Measurements from ENCODE around the gene CREG1.
"Not testable (repeated sequence)": the region's sequence is repeated elsewhere in the genome, so short reads cannot be mapped to it uniquely, and the experiment has no call there.

The CREG1 gene

GRCh38 chr1:167562702-167563101 is 9.1 kb upstream of the CREG1 start:
- no peak overlapping the region for H3K27ac ChIP-seq (ENCODE audit: low read length)
- H3K4me1 ChIP-seq (ENCODE audit: control insufficient read depth, low read depth, low read length): no peaks in the 10 kb centered on the region
- no peak overlapping the region for H3K4me3 ChIP-seq (ENCODE audit: low read length)
- H3K36me3 ChIP-seq (ENCODE audit: control insufficient read depth, low read depth, low read length): no peaks in the 10 kb centered on the region
- H3K9ac ChIP-seq (ENCODE audit: low read length): no peak overlapping the region
- no peaks in the 10 kb centered on the region for H3K27me3 ChIP-seq (ENCODE audit: control insufficient read depth, insufficient read depth, low read length)
- no peaks in the 10 kb centered on the region for H3K9me3 ChIP-seq (ENCODE audit: control insufficient read depth, low read depth, low read length)

DNA sequence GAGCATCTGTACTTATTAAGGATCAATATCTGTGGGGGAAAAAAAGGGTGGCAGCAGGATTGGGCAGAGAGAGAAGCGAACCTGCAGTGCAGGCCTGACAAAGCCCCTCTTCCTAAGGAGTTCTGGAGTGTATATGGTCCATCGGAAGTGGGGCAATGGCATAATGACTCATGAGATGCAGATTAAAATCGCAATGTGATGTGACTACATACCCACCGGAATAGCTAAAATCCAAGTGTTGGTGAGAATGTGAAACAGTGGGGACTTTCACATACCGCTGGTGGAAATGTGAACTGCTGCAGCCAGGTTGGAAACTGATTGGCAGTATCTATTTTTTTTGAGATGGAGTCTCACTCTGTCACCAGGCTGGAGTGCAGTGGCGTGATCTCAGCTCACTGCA is 8.2 kb upstream of the CREG1 start:
- Histone ChIP-seq H3K27me3 (ENCODE audit: control insufficient read depth, insufficient read depth, low read length) (no peaks in the 10 kb centered on the region), H3K9ac (ENCODE audit: low read length) (no peak overlapping the region), H3K4me3 (ENCODE audit: low read length) (no peak overlapping the region), H3K9me3 (ENCODE audit: control insufficient read depth, low read depth, low read length) (no peaks in the 10 kb centered on the region), H3K27ac (ENCODE audit: low read length) (no peak overlapping the region), H3K4me1 (ENCODE audit: control insufficient read depth, low read depth, low read length) (no peaks in the 10 kb centered on the region), H3K36me3 (ENCODE audit: control insufficient read depth, low read depth, low read length) (no peaks in the 10 kb centered on the region)

- no peak overlapping the region for H3K9ac ChIP-seq (ENCODE audit: low read length)
- H3K4me1 ChIP-seq (ENCODE audit: control insufficient read depth, low read depth, low read length): no peaks in the 10 kb centered on the region
- H3K27me3 ChIP-seq (ENCODE audit: control insufficient read depth, insufficient read depth, low read length): peaks cover 9% of the 10 kb centered on the region
- H3K27ac ChIP-seq (ENCODE audit: low read length): no peak overlapping the region
- no peak overlapping the region for H3K4me3 ChIP-seq (ENCODE audit: low read length)
- no peaks in the 10 kb centered on the region for H3K36me3 ChIP-seq (ENCODE audit: control insufficient read depth, low read depth, low read length)
- no peaks in the 10 kb centered on the region for H3K9me3 ChIP-seq (ENCODE audit: control insufficient read depth, low read depth, low read length)
Observed at GRCh38 chr1:167555971-167556714, 2.6 kb upstream of the CREG1 start.

GRCh38 chr1:167555072-167555471 is 1.5 kb upstream of the CREG1 start:
- H3K27me3 ChIP-seq (ENCODE audit: control insufficient read depth, insufficient read depth, low read length); H3K36me3 ChIP-seq (ENCODE audit: control insufficient read depth, low read depth, low read length); H3K9ac ChIP-seq (ENCODE audit: low read length); H3K9me3 ChIP-seq (ENCODE audit: control insufficient read depth, low read depth, low read length); H3K27ac ChIP-seq (ENCODE audit: low read length); H3K4me1 ChIP-seq (ENCODE audit: control insufficient read depth, low read depth, low read length); H3K4me3 ChIP-seq (ENCODE audit: low read length): not testable (repeated sequence)

DNA sequence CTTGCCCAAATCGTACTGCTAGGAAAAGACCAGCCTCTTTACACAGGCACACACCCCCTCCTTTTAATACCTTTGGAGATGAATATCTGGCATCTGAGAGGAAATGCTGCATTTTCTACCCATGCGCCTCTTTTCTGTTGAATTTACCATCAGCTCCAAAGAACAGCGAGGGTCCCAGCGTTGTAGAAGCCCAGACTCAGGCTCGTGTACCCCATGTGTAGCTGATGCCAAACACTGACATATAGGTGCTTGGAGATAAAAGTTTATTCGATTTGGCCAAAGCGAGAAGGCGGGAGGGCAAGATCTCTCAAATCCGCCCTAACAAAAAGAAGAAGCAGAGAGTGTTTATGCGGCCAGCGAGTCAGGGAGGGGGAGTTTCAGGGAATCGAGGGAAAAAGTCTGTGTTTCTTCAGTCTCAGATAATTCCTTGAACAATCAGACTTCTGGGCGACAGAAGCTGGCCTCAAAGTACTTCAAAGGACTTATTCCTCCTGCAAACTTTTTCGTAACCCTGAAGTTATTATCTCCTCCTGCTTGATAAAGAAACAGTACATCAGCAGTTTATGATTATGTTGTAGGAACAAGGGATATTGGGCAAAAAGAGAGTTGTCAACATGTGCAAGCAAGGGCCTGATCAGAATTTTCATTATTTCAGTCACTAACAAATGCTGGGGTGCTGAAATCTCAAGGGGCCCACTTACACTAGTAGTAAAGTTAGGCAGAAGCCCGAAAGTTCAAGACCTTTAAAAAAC is 642 bp upstream of the CREG1 start:
- Histone ChIP-seq H3K4me3 (ENCODE audit: low read length) (peak overlapping the region; percentile 68), H3K27ac (ENCODE audit: low read length) (no peak overlapping the region), H3K4me1 (ENCODE audit: control insufficient read depth, low read depth, low read length) (no peaks in the 10 kb centered on the region), H3K27me3 (ENCODE audit: control insufficient read depth, insufficient read depth, low read length) (peaks cover 9% of the 10 kb centered on the region), H3K36me3 (ENCODE audit: control insufficient read depth, low read depth, low read length) (no peaks in the 10 kb centered on the region), H3K9ac (ENCODE audit: low read length) (peak overlapping the region; percentile 14), H3K9me3 (ENCODE audit: control insufficient read depth, low read depth, low read length) (no peaks in the 10 kb centered on the region)

DNA sequence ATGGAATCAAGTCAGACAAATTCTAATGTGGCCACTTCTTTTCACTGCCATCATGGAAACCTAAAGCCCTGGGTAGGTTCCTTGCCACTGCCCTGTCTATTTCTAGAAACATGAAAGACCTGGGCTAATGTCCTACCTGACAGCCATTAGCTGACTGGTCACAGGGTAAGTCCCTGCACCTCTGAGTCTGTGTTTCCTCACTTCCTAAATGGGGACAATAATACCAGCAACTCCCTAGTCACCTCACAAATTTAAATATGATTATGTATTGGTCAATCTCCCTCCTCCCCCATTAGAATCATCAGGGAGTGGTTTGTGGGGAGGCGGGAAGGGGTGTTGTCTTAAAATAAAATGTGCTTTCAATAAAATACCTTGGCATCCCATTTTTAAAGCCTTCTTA is 2.2 kb downstream of the CREG1 start:
- no peaks in the 10 kb centered on the region for H3K4me1 ChIP-seq (ENCODE audit: control insufficient read depth, low read depth, low read length)
- H3K27ac ChIP-seq (ENCODE audit: low read length): no peak overlapping the region
- no peaks in the 10 kb centered on the region for H3K36me3 ChIP-seq (ENCODE audit: control insufficient read depth, low read depth, low read length)
- H3K9ac ChIP-seq (ENCODE audit: low read length): no peak overlapping the region
- no peak overlapping the region for H3K4me3 ChIP-seq (ENCODE audit: low read length)
- H3K27me3 ChIP-seq (ENCODE audit: control insufficient read depth, insufficient read depth, low read length): peaks cover 9% of the 10 kb centered on the region
- H3K9me3 ChIP-seq (ENCODE audit: control insufficient read depth, low read depth, low read length): no peaks in the 10 kb centered on the region

- Histone ChIP-seq H3K4me1 (ENCODE audit: control insufficient read depth, low read depth, low read length) (no peaks in the 10 kb centered on the region), H3K27ac (ENCODE audit: low read length) (no peak overlapping the region), H3K27me3 (ENCODE audit: control insufficient read depth, insufficient read depth, low read length) (peaks cover 9% of the 10 kb centered on the region), H3K4me3 (ENCODE audit: low read length) (no peak overlapping the region), H3K9me3 (ENCODE audit: control insufficient read depth, low read depth, low read length) (no peaks in the 10 kb centered on the region), H3K36me3 (ENCODE audit: control insufficient read depth, low read depth, low read length) (no peaks in the 10 kb centered on the region), H3K9ac (ENCODE audit: low read length) (no peak overlapping the region)
Observed at GRCh38 chr1:167548059-167548932, 5.3 kb downstream of the CREG1 start.

- Histone ChIP-seq H3K9me3 (ENCODE audit: control insufficient read depth, low read depth, low read length) (no peaks in the 10 kb centered on the region), H3K4me3 (ENCODE audit: low read length) (no peak overlapping the region), H3K9ac (ENCODE audit: low read length) (no peak overlapping the region), H3K27ac (ENCODE audit: low read length) (no peak overlapping the region), H3K4me1 (ENCODE audit: control insufficient read depth, low read depth, low read length) (no peaks in the 10 kb centered on the region), H3K36me3 (ENCODE audit: control insufficient read depth, low read depth, low read length) (no peaks in the 10 kb centered on the region), H3K27me3 (ENCODE audit: control insufficient read depth, insufficient read depth, low read length) (no peaks in the 10 kb centered on the region)
Observed at GRCh38 chr1:167546935-167547334, 6.6 kb downstream of the CREG1 start.

DNA sequence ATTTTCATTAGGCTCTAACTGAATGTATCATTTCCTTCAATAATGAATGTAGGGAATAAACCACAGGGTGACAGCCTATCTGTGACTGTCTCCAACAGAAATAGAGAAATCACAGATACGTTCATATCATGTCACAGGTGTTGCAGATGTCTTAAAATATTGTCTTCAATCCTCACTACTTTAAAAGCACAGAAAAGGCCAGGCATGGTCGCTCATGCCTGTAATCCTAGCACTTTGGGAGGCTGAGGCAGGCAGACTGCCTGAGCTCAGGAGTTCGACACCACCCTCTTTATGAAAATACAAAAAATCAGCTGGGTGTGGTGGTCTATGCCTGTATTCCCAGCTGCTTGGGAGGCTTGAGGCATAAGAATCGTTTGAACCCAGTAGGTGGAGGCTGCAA is 8.2 kb downstream of the CREG1 start:
- Histone ChIP-seq H3K9ac (ENCODE audit: low read length) (no peak overlapping the region), H3K27ac (ENCODE audit: low read length) (no peak overlapping the region), H3K4me1 (ENCODE audit: control insufficient read depth, low read depth, low read length) (no peaks in the 10 kb centered on the region), H3K4me3 (ENCODE audit: low read length) (no peak overlapping the region), H3K27me3 (ENCODE audit: control insufficient read depth, insufficient read depth, low read length) (no peaks in the 10 kb centered on the region), H3K9me3 (ENCODE audit: control insufficient read depth, low read depth, low read length) (no peaks in the 10 kb centered on the region), H3K36me3 (ENCODE audit: control insufficient read depth, low read depth, low read length) (no peaks in the 10 kb centered on the region)

DNA sequence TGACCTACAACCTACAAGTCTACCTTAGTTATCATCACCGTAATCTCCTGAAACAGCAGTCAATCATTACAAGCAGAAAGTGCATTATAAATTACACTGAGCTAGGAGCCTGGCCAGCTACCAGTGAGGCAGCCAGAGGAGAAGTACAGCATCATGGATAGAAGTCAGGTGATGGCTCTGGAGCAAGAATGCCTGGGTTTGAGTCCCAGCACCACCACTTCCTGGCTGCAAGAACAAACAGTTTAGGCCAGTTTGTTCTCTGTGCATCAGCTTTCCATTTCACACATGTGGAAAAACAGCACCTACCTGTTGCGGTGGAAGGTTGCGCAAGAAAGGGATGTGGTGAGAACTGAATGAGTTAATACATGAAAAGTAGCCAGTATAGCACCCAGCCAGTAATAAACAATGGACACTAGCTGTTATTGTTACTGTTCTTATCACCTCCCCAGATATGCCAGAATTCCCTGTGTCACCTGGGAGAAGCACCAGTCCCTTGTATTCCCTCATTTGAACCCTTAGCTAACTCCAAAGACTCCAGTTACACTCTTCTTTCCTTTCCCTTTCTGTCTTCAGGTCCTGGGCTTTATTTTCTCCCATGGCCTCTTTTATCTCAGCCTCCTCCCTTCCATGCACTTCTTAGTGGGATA is 9.0 kb downstream of the CREG1 start:
- no peaks in the 10 kb centered on the region for H3K27me3 ChIP-seq (ENCODE audit: control insufficient read depth, insufficient read depth, low read length)
- H3K9me3 ChIP-seq (ENCODE audit: control insufficient read depth, low read depth, low read length): no peaks in the 10 kb centered on the region
- no peak overlapping the region for H3K4me3 ChIP-seq (ENCODE audit: low read length)
- H3K36me3 ChIP-seq (ENCODE audit: control insufficient read depth, low read depth, low read length): no peaks in the 10 kb centered on the region
- H3K9ac ChIP-seq (ENCODE audit: low read length): no peak overlapping the region
- no peak overlapping the region for H3K27ac ChIP-seq (ENCODE audit: low read length)
- no peaks in the 10 kb centered on the region for H3K4me1 ChIP-seq (ENCODE audit: control insufficient read depth, low read depth, low read length)

All from iPS-18a (cell line).